NOMO-1 treated with dmso at 0.1 percent for 144 hours (cell line): ENCODE data around the gene C11orf68.
A peak's percentile ranks its signal among the peaks of the same experiment; 100 is the strongest.

Source experiments
- DNase-seq: peaks from one replicate; lab custom pipeline; 2025; ENCODE audit not compliant: unreplicated experiment; lab: John Stamatoyannopoulos, UW

Gene C11orf68

GRCh38 chr11:65944767-65945166, 25.9 kb upstream of the C11orf68 start:
- DNase-seq, result no peak

- no peak for DNase-seq
These were observed 25.3 kb upstream of the C11orf68 start for GRCh38 chr11:65944191-65944590.

- DNase-seq, result no peak
These were observed 23.7 kb upstream of the C11orf68 start for GRCh38 chr11:65942531-65942930.

- no peak for DNase-seq
These were observed 23.0 kb upstream of the C11orf68 start for GRCh38 chr11:65941720-65942310.

GRCh38 chr11:65937766-65938165, 18.9 kb upstream of the C11orf68 start:
- DNase-seq, result no peak

- DNase-seq, result no peak
These were observed 15.2 kb upstream of the C11orf68 start for GRCh38 chr11:65934014-65934413.

- no peak for DNase-seq
These were observed 13.7 kb upstream of the C11orf68 start for GRCh38 chr11:65932558-65932919.

GRCh38 chr11:65931773-65932557, 13.1 kb upstream of the C11orf68 start:
- DNase-seq, result no peak

- DNase-seq, result no peak
These were observed 9.8 kb upstream of the C11orf68 start for GRCh38 chr11:65928667-65929066.

GRCh38 chr11:65927904-65928397, 9.1 kb upstream of the C11orf68 start:
- peak; percentile 57 for DNase-seq

- no peak for DNase-seq
These were observed 6.5 kb upstream of the C11orf68 start for GRCh38 chr11:65925397-65925796.

GRCh38 chr11:65922565-65922964, 3.7 kb upstream of the C11orf68 start:
- no peak for DNase-seq

- DNase-seq, result no peak
These were observed 3.0 kb upstream of the C11orf68 start for GRCh38 chr11:65921876-65922275.

GRCh38 chr11:65921033-65921555, 2.2 kb upstream of the C11orf68 start:
- DNase-seq, result no peak

- DNase-seq, result no peak
These were observed 1.5 kb upstream of the C11orf68 start for GRCh38 chr11:65920372-65920802.

- peak; percentile 20 for DNase-seq
These were observed 910 bp upstream of the C11orf68 start for GRCh38 chr11:65919573-65920371.

GRCh38 chr11:65919141-65919572, 295 bp upstream of the C11orf68 start, which contains the start of gene DRAP1:
TSS of gene DRAP1 (plus strand) at chr11:65919426. CDS start at chr11:65919502, 76 bp downstream.
- peak; percentile 98 for DNase-seq

- DNase-seq, result no peak
These were observed 1.2 kb downstream of the C11orf68 start for GRCh38 chr11:65917434-65918210.

- no peak for DNase-seq
These were observed 1.8 kb downstream of the C11orf68 start for GRCh38 chr11:65917077-65917433.

- DNase-seq, result no peak
These were observed 2.5 kb downstream of the C11orf68 start for GRCh38 chr11:65916391-65916790.

GRCh38 chr11:65915821-65916251, 3.0 kb downstream of the C11orf68 start:
- DNase-seq, result no peak
